ENCODE measurements around the gene TBPL2.
"Not testable (repeated sequence)": the region's sequence is repeated elsewhere in the genome, so short reads cannot be mapped to it uniquely, and the experiment has no call there.

TBPL2 gene

DNA sequence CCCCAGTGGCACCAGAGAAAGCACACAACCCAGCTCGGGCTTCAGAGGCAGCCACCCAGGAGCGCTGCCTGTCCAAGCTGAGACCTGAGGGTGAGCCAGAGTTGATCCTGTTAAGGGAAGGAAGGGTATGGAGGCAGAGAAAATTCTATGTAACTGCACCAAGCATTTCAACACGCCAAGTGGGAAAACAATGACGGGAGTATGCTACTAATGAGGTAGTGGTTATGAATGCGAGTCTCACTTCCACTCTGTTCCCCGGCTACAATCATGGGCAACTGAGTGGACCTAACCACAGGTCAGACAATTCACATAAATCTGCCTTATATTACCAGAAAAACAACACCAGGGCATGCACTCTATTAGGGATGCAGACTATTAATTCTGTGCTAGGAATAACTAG, 38.7 kb downstream of the TBPL2 start:
- no peak for DNase-seq (ENCODE audit: low spot score)

DNA sequence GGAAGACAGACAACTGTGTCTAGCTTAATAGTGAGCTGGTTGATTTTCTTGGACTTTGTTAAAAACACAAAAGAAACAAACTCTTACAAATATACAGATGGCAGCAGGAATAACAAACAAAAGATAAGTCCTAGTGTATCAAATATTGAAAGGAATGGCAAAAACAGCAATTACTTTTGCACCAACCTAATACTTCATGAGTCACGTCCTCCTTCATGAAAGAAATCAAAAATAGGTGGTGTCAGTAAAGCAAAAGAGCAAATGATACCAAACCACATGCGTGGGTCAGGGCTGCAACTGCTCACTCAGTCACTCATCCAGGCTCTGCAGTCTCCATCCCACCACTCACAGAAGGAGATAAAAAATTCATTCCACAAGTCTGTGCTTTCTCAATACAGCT, 40.6 kb downstream of the TBPL2 start:
- DNase-seq (ENCODE audit: low spot score): no peak

DNA sequence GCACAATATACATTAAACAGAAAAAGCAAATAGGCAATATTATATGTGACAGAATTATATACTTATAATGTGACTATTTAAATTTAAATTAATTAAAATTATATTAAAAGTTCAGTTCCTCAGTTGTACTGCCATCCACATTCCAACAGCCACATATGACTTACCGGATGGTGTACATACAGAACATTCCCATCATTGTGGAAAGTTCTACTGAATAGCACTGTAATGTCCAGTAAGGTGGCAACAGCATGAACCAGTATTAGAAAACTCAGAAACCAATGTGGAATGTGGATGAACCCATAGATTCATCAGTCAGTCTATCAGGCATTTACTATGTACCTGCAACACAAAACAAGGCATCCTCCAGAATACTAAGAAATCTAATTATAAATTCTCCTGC, 41.2 kb downstream of the TBPL2 start:
- DNase-seq (ENCODE audit: low spot score): no peak

DNA sequence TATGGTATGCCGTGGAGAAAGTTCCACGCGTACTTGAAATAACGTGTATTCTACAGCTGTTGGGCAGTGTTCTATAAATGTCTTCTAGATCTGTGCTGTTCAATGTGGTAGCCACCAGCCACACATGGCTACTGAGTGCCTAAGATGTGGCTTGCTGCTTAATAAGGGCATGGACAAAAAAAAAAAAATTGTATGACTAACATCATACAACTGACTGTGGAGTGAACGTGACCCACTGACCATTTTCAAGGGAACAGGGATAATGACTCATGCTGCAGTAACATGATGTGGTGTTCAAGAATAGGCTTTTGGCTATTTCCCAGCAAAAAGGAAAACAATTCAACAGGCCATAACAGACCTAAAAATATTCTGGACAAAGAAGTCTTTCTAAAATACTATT, 41.7 kb downstream of the TBPL2 start:
- DNase-seq (ENCODE audit: low spot score): no peak

DNA sequence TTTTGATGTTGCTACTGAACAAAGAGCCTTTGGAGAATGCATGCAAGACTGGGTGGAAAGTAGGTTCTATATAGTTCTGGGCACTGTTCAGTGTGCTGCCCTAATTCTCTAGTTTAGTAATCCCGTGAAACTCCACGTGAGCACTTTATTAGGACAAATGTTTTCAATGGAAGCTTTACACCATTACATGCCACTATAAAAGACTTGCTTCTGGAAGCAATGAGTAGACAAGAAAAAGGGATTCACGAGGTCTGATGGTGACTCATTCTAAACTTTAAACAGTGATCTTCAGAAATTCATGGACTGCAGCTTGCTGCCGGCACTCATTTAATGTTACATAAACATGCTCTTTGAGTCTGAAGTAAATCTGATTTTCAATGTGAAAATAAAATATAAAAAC, 51.1 kb downstream of the TBPL2 start:
- no peak for DNase-seq (ENCODE audit: low spot score)

DNA sequence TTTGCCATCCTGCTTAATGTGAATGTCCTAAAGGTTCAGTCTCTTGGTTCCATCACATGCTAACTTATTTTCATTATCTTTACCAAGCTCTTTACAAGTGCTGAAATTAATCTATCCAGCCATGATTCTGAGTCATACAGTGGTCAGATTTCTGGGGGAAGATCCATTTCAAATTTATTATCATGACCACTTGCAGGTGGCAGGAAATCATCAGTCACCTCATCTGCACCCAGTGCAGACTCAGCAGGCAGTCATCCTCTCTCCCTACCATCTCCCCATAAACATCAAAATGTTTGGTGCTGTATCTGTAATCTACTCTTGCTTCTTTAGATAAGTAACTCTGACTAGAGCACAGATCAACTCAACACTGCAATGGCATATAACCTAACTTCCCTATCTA, 52.3 kb downstream of the TBPL2 start:
- no peak for DNase-seq (ENCODE audit: low spot score)

DNA sequence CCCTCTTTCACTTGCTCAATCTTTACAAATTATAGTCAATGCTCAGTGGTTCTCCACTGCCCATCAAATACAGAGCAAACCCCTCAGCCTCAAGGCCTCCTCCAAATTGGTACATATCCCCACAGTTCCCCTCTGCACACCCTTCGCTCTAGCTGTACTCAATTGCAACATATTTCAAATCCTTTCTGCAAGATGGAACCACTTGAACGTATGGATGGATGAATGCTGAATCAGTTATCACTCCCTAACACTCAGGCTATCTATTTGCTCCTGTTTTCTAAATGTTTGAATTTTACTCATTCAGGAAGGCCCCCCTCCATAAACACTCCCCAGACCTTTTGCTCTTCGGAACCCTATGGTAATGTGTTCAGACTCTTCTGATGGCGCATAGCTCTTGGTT, 53.3 kb downstream of the TBPL2 start:
- no peak for DNase-seq (ENCODE audit: low spot score)

DNA sequence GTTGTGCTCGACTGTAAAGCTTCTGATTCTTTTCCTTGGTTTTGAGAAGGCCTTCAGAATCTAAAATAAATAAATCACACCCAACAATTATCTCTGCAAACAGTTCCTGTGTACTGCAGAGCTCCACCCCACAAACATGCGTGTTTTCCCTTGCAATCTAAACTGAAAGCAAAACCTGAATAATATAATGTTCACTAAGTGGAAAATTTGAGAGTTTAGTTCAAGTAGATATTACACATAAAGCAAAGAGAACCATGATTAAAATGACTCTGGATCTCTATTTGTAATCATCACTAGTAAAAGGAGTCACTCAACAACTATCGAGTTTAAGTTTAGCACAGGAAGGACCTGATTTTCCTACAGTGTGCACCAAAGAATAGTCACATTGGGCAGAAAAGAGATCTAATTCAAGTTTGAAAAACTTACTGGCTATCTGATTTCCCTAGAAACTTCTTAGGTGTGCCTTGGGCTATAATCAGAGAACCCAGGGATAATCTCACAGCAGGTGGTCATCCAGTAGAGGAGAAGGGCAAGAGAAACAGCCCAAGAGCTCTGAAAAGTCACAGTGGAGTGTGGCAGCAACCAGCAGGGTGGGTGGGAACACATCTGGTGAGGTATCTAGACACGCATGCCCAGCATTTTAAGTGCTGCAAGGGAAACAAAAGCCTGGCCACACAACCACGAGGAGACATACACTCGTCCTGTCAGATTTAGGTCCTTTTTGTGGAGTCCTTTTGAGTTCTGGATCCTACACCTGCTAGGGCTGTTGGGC, 54.2 kb downstream of the TBPL2 start:
- DNase-seq (ENCODE audit: low spot score): no peak

DNA sequence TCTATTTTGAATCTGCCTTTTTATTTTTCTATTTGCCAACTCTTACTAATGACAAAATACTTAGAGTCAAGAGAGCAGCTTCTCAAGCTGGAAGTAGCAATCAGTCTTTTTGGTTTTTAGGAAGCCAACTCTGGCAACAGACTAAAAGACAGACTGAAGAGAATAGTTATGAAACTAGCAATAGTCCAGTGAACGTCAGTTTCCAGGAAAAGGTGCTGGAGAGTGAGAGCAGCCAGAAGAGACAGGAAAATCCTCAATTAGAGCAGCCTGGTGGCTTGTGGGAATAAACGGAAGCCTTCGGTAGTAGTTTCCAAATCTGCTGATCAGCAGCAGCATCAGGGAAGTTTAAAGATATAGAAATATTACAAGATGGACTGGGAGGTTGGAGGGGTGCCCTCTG, 55.9 kb downstream of the TBPL2 start:
- no peak for DNase-seq (ENCODE audit: low spot score)

DNA sequence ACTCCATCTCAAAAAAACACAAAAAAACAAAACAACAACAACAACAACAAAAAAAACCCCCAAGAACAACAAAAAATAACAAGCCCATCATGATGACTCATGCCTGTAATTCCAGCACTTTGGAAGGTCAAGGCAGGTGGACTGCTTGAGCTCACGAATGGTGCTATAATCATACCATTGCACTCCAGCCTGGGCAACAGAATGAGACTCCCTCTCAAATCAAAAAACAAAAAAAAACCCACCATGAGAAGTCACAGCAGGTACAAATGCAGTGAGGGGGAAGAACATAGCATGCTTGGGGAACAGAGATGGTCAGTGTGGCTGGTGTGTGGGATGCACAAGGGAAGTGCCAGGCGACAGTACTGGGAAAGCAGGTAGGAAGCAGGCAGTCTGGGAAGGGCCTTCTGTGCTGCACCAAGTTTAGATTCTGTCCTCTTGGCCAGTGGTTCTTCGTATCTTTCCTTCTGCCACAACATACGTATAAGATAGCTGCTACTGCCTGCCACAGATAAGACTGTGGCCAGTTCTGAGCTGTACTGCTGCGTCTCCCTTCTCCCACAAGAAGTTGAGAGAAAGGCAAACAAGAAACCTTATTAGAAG, 56.8 kb downstream of the TBPL2 start:
- no peak for DNase-seq (ENCODE audit: low spot score)

DNA sequence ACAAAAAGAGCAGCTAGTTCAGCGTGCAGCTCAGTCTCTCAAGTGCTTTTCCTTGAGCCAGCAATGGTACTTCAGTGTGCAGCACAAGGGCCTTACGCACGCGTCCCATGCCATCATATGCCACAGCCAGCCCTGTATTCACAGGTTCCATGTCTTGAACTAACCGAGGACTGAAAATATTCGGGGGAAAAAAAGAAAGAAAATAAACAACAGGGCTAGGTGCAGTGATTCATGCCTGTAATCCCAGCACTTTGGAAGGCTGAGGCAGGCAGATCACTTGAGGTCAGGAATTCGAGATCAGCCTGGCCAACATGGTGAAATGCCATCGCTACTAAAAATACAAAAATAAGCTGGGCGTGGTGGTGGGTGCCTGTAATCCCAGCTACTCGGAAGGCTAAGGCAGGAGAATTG, 57.4 kb downstream of the TBPL2 start:
- DNase-seq (ENCODE audit: low spot score): not testable (repeated sequence)

DNA sequence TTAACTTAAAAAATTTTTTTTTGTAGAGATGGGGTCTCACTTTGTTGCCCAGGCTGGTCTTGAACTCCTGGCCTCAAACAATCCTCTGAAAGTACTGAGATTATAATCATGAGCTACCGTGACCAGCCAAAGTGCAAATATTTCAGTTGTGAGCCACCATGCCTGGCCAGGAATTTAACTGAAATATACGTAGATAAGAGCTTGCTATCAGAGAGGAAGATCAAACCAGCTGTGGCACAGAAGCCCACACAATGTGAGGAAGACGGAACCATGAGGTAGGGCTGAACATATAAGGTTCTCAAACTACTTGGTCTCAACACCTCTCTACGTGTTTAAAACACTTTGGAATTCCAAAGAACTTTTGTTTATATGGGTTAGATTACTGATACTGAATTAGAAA, 57.9 kb downstream of the TBPL2 start:
- no peak for DNase-seq (ENCODE audit: low spot score)

DNA sequence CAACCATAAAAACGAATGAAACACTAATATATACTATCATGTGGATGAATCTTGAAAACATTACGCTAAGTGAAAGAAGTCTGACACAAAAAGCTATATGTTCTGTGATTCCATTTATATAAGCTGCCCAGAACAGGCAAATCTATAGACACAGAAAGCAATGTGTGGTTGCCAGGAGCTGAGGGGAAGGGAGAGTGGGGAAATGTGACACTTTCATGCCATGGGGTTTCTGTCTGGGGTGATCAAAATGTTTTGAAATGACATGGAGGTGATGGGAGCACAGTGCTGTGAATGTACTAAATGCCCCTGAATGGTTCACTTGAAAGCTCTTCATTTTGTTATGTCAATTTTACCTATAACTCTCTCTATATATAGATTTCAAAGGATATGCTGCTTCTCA, 58.9 kb downstream of the TBPL2 start:
- DNase-seq (ENCODE audit: low spot score): no peak

DNA sequence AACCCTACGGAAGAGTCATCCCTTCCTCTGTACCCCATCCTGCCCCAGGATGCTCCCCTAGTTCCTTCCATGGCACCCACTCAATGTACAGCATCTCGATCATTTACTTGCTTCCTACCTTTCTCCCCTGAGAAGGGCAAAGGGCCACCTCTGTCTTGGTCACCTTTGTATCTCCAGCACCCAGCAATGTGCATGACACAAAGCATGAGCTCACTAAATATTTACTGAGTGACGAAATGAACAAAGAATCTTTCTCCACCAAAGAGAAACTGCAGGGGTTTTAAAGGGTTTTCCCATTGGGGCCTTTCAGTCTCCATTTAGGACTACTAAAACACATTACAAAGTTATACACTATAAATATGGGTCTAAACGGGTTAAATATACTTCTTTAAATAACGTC, 59.4 kb downstream of the TBPL2 start:
- DNase-seq (ENCODE audit: low spot score): no peak

DNA sequence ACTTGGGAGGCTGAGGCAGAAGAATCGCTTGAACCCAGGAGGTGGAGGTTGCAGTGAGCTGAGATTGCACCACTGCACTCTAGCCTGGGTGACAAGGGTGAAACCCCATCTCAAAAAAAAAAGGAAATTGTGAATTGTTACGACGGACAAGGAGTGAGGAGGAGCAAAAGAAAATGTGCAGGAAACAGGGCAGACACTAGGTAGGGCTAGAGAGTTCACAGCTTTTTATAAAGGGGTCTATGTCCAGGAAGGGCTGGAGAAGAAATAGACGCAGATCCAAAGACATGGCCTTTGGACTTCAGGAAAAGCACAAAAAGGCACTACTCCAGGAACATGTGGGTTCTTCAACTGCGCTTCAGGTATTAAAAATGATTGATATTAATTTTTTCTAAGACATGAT, 63.2 kb downstream of the TBPL2 start:
- no peak for DNase-seq (ENCODE audit: low spot score)

DNA sequence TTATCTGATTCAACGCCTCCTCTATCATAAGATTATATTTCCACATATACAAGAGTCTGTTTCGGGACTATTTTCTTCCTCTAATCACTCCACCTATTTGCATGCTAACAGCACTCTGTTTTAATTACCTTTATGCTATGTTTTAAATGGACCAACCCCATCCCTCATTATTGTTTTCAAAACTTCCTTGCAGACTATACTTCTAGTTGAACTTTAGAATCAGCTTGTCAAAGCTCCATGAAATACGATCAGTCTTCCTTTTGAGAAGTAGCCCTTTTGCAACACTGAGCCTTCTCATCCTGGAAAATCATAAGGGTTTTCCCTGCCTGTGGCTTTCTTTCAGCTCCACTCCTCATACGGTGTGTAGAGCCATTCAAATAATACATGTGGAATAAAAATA, 65.6 kb downstream of the TBPL2 start:
- no peak for DNase-seq (ENCODE audit: low spot score)

DNA sequence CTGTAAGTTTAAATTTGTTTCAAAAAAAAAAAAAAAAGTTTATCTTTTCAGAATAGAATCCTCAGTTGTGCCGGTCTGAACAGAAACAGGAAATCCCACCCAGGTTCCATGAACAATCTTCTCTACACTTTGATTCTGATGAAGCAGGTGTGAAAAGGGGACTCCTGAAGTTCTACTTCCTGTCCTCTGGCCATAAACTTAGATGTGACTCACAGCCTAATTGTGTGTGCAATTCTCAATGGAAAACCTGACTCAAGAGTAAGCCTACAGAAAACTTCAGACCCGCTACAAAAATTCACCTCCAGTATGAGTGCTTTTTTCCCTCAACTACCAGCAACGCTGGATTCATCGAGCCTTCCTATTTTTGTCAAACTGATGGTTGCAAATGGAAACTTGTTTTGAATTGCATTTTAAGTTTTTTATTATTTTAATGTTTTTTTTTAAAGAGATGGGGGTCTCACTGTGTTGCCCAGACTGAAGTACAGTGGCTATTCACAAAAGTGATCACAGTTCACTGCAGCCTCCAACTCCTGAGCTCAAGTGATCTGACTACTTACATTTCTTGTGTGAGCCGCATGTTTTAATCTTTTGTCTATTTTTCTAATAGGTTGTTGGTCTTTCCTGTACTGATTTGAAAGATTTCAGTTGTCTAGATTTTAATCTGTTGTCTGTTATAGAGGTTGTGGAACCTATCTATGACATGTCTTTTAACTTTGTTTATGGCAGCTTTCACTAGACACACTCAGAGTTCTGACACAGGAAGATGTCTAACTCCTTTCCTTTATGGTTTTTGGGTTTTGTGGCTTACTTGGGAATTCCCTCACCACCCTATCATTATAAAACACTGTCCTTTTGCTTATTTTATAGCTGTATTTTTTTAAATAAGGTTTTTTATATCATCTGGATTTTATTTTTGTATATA, 66.4 kb downstream of the TBPL2 start:
- no peak for DNase-seq (ENCODE audit: low spot score)

DNA sequence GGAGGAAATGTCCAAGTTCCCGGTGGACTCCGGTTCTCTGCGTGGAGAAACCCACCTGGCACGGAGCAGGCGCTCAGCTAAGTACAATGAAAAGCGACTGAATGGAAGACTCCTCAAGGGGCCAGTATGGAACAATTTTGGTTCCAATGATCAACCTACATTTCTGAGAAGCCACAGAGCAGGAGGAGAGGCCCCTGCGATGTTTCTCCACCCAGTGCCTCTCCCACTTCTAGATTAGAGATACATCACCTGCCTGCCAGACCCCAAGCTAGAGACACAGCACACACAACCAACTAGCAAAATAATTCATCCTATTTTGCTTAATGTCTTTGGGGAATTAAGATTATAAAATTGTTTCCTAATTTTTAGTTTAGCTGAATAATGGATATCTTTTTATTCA, 67.6 kb downstream of the TBPL2 start:
- DNase-seq (ENCODE audit: low spot score): no peak

DNA sequence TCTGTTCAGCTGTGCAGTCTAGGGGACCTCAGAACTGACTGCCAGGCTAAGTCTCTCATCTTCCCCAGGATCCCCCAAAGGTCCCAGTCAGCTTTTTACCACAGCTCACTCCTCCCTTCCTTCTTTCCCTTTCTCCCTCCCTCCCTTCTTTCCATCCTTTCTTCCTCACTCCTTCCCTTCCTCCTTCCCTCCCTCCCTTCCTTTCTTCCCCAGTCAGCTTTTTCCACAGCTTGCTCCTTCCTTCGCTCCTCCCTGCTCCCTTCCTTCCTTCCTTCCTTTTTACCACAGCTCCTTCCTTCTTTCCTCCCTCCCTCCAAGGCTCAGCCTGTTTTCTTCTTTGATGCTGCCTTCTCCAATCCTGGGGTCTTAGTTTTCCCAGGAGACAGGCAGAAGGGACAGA, 68.0 kb downstream of the TBPL2 start:
- DNase-seq (ENCODE audit: low spot score): no peak

DNA sequence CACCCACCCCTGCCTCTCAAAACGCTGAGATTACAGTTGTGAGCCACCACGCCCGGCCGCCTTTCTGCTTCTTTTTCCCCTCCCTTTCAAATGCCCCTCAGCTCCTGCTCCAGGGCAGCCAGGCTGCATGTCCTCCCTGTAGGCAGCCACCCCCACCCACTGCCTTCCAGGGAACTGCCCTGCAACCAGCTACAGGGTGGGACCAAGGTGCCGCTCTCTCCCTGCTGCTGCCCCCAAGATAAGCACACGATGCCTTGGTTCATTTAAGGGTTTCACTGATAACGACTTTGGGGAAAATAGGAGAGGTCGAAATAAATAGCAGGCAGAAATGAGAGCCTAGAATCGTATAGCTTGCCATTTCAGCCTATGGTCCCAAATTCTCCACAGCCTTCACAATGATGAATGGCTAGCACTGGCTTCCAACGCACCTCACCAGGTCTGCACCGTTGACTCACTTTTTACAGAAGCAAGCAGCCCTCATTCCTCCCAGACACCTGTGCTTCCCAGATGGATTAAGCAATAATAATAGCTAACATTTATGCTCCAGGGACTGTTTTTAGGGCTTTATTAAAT, 69.4 kb downstream of the TBPL2 start:
- no peak for DNase-seq (ENCODE audit: low spot score)

DNA sequence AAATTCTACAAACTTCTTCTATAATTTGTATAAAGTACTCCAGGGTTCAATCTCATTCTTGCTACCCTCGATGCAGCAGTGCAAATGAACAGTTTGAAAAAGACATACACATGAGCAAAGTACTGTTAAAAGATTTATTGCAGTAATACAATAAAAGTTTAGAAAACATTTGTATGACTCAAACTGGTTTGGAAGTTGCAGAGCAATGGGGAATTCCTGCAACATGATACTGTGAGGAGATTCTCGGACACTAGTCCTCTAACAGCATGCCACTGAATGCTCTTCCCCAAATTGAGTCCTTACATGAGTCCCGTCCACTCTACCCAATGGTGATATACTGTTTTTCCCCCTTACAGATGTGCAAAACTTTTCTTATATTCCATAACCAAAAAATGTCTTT, 74.1 kb downstream of the TBPL2 start:
- DNase-seq (ENCODE audit: low spot score): no peak

Measured in iPS-NIHi11 (cell line).